IPS-15b (cell line): Measurements from ENCODE around the gene SEPTIN8.

Experiments used
- H3K27me3 ChIP-seq: one replicate; pipeline ENCODE4 v1.6.1; 2013; ENCODE audit warnings: low read length; ENCODE audit not compliant: control insufficient read depth, insufficient read depth
- H3K36me3 ChIP-seq: one replicate; pipeline ENCODE4 v1.6.1; 2013; ENCODE audit warnings: low read length; ENCODE audit not compliant: control insufficient read depth, insufficient read depth
- H3K4me1 ChIP-seq: one replicate; pipeline ENCODE4 v1.6.1; 2013; ENCODE audit warnings: mild to moderate bottlenecking, low read length; ENCODE audit not compliant: control insufficient read depth, insufficient read depth
- H3K4me3 ChIP-seq: one replicate; pipeline ENCODE4 v1.5.1; 2013; ENCODE audit warnings: low read depth, low read length
- H3K9ac ChIP-seq: one replicate; pipeline ENCODE4 v1.6.1; 2013; ENCODE audit warnings: low read depth, mild to moderate bottlenecking, low read length
- H3K9me3 ChIP-seq: one replicate; pipeline ENCODE4 v1.6.1; 2013; ENCODE audit warnings: mild to moderate bottlenecking, low read length; ENCODE audit not compliant: control insufficient read depth, insufficient read depth

SEPTIN8 gene

DNA sequence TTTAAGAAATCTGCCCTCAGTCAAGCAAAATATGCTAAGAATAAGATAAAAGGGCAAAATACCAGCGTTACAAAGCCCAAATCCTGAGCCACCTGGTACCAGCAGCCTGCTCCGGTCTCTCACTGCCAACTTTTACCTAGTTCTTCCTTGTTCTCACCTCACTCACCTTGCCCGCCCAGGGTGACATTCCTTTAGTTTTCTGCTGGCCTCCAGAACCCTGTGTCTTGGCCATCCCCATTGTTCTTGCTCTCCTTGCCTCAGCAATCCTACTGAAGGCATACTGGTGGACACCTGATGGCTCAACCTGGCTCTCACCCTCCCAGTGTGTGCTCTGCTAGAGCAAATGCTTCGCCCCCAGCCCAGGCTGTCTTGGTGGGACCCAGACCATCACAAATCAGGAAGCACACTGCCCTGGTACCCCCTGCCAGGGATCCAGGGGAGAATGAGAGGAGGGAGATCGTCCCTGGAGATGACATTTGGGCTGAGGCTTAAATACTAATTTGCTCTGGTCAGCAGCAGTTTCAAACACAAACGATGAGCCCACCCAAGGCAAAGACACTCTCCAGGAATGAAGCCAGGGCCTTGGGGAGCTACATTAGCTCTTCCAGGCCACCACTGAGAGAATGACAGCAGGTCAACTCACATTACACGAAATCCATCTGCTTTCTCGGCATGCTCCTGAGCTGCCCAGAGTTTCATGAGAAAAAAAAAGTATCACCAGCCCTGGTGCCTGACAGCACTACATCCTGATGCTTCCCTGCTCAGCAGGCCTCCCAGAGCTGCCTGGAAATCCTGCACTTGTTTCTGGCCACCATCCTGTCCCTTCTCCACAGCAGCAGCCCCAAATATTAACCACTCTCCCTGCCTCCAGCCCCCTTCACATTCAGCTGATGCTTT, 12.2 kb upstream of the SEPTIN8 start:
- H3K4me3 ChIP-seq = no peak overlapping the region
- H3K4me1 ChIP-seq = no peaks in the 10 kb centered on the region
- H3K9me3 ChIP-seq = no peaks in the 10 kb centered on the region
- H3K27me3 ChIP-seq = no peaks in the 10 kb centered on the region
- no peaks in the 10 kb centered on the region for H3K36me3 ChIP-seq
- H3K9ac ChIP-seq = no peak overlapping the region

- no peak overlapping the region for H3K4me3 ChIP-seq
- no peak overlapping the region for H3K9ac ChIP-seq
- no peaks in the 10 kb centered on the region for H3K36me3 ChIP-seq
- H3K4me1 ChIP-seq = no peaks in the 10 kb centered on the region
- H3K27me3 ChIP-seq = no peaks in the 10 kb centered on the region
- no peaks in the 10 kb centered on the region for H3K9me3 ChIP-seq
Measured at GRCh38 chr5:132788508-132788907, 11.5 kb upstream of the SEPTIN8 start.

DNA sequence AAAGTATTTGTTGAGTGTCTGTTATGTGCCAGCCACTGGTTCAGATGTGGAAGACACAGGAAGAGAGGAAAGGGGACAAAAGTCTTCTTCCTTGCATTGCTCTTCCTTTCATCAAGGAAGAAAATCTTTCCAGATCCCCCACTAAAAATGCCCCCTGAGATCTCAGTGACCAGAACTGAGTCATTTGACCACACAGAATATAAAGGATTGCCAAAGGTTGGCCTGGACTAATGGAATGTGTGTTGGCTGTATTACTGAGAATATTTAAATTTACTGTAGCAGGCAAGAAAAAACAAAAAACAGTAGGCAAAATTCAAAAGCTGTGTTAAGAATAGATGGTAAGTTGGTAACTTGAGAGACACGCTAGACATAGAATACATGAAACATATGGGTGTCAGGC, 10.0 kb upstream of the SEPTIN8 start:
- Histone ChIP-seq H3K9me3 (no peaks in the 10 kb centered on the region), H3K27me3 (peaks cover 2% of the 10 kb centered on the region), H3K36me3 (no peaks in the 10 kb centered on the region), H3K9ac (no peak overlapping the region), H3K4me3 (no peak overlapping the region), H3K4me1 (no peaks in the 10 kb centered on the region)

- Histone ChIP-seq H3K9me3 (no peaks in the 10 kb centered on the region), H3K36me3 (no peaks in the 10 kb centered on the region), H3K9ac (no peak overlapping the region), H3K4me3 (no peak overlapping the region), H3K4me1 (no peaks in the 10 kb centered on the region), H3K27me3 (peaks cover 11% of the 10 kb centered on the region)
Measured at GRCh38 chr5:132785864-132786263, 8.8 kb upstream of the SEPTIN8 start.

DNA sequence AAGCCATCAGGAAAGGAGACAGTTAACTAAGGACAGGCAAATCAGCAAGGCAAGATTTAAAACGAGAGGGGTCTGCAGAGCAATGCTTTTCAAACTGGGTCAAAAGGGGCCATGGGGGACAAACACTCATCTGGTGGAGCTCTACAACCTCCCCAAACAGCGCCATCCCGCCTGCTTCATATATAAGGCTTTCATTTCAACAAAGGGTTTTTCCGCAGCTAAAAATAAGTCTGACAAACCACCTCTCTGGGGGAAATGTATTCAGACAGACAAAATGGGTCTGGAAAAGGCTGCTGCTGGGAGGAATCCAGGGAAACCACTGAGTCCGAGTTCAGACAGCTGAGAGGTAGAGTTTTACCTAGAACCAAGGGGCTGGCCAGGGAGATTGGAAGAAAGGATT, 8.3 kb upstream of the SEPTIN8 start:
- Histone ChIP-seq H3K4me3 (no peak overlapping the region), H3K9ac (no peak overlapping the region), H3K4me1 (no peaks in the 10 kb centered on the region), H3K27me3 (peaks cover 14% of the 10 kb centered on the region), H3K36me3 (no peaks in the 10 kb centered on the region), H3K9me3 (no peaks in the 10 kb centered on the region)

DNA sequence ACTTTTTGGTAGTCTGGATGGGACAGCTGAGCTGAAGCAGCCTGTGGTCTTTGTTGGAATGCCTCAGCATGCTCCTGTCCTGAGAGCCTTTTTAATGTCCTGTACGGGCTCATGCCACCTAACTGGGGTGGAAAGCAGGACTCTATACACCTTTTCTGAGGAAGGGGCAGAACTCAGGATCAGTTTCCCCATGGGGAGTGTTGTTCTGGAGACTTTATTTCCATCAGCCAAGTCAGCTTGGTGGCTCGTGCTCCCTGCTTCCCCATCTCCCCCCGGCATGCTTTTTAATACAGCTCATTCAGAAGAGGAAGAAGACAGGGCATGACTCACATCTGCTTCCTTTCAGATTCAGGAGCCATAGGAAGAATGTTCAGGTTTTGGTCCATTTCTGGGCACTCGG, 5.1 kb upstream of the SEPTIN8 start:
- no peak overlapping the region for H3K9ac ChIP-seq

GRCh38 chr5:132781029-132781428, 4.0 kb upstream of the SEPTIN8 start:
- H3K4me3 ChIP-seq = no peak overlapping the region
- H3K4me1 ChIP-seq = no peaks in the 10 kb centered on the region
- H3K36me3 ChIP-seq = no peaks in the 10 kb centered on the region
- H3K9me3 ChIP-seq = no peaks in the 10 kb centered on the region
- H3K9ac ChIP-seq = no peak overlapping the region
- peaks cover 46% of the 10 kb centered on the region for H3K27me3 ChIP-seq

More for the DNA sequence above, 5.1 kb upstream of the SEPTIN8 start:
- peaks cover 43% of the 10 kb centered on the region for H3K27me3 ChIP-seq
- no peak overlapping the region for H3K4me3 ChIP-seq
- H3K9me3 ChIP-seq = no peaks in the 10 kb centered on the region
- no peaks in the 10 kb centered on the region for H3K4me1 ChIP-seq
- no peaks in the 10 kb centered on the region for H3K36me3 ChIP-seq

GRCh38 chr5:132780577-132780976, 3.5 kb upstream of the SEPTIN8 start:
- H3K9ac ChIP-seq = no peak overlapping the region
- no peak overlapping the region for H3K4me3 ChIP-seq
- H3K27me3 ChIP-seq = peaks cover 50% of the 10 kb centered on the region
- H3K36me3 ChIP-seq = no peaks in the 10 kb centered on the region
- H3K4me1 ChIP-seq = no peaks in the 10 kb centered on the region
- H3K9me3 ChIP-seq = no peaks in the 10 kb centered on the region

GRCh38 chr5:132779961-132780360, 2.9 kb upstream of the SEPTIN8 start:
- Histone ChIP-seq H3K9me3 (no peaks in the 10 kb centered on the region), H3K4me3 (no peak overlapping the region), H3K27me3 (peaks cover 55% of the 10 kb centered on the region), H3K9ac (no peak overlapping the region), H3K36me3 (no peaks in the 10 kb centered on the region), H3K4me1 (no peaks in the 10 kb centered on the region)

GRCh38 chr5:132778856-132779255, 1.8 kb upstream of the SEPTIN8 start:
- no peaks in the 10 kb centered on the region for H3K9me3 ChIP-seq
- H3K4me3 ChIP-seq = no peak overlapping the region
- H3K27me3 ChIP-seq = peaks cover 57% of the 10 kb centered on the region
- no peaks in the 10 kb centered on the region for H3K36me3 ChIP-seq
- H3K9ac ChIP-seq = no peak overlapping the region
- no peaks in the 10 kb centered on the region for H3K4me1 ChIP-seq

GRCh38 chr5:132778129-132778528, 1.1 kb upstream of the SEPTIN8 start:
- Histone ChIP-seq H3K27me3 (peaks cover 57% of the 10 kb centered on the region), H3K36me3 (no peaks in the 10 kb centered on the region), H3K9me3 (no peaks in the 10 kb centered on the region), H3K9ac (no peak overlapping the region), H3K4me3 (peak overlapping the region; percentile 72), H3K4me1 (no peaks in the 10 kb centered on the region)

- no peaks in the 10 kb centered on the region for H3K9me3 ChIP-seq
- H3K9ac ChIP-seq = no peak overlapping the region
- H3K36me3 ChIP-seq = no peaks in the 10 kb centered on the region
- peaks cover 2% of the 10 kb centered on the region for H3K4me1 ChIP-seq
- peak overlapping the region; percentile 72 for H3K4me3 ChIP-seq
- peaks cover 54% of the 10 kb centered on the region for H3K27me3 ChIP-seq
Measured at GRCh38 chr5:132776938-132777208, 166 bp downstream of the SEPTIN8 start.
